Stimulated activated CD8-positive, alpha-beta memory T cell treated with anti-CD3 and anti-CD28 coated beads, Interleukin-15, amount 100 ng/mL, for 1 hour (primary cell): Measurements from ENCODE around the gene MRPL48.
A peak's percentile ranks its signal among the peaks of the same experiment; 100 is the strongest.
"Not testable (repeated sequence)": the region's sequence is repeated elsewhere in the genome, so short reads cannot be mapped to it uniquely, and the experiment has no call there.

Experiments
- DNase-seq: peaks from one replicate; pipeline ENCODE4 v3.0.0-alpha.2; 2020; ENCODE audit warnings: low read depth

MRPL48 gene

DNA sequence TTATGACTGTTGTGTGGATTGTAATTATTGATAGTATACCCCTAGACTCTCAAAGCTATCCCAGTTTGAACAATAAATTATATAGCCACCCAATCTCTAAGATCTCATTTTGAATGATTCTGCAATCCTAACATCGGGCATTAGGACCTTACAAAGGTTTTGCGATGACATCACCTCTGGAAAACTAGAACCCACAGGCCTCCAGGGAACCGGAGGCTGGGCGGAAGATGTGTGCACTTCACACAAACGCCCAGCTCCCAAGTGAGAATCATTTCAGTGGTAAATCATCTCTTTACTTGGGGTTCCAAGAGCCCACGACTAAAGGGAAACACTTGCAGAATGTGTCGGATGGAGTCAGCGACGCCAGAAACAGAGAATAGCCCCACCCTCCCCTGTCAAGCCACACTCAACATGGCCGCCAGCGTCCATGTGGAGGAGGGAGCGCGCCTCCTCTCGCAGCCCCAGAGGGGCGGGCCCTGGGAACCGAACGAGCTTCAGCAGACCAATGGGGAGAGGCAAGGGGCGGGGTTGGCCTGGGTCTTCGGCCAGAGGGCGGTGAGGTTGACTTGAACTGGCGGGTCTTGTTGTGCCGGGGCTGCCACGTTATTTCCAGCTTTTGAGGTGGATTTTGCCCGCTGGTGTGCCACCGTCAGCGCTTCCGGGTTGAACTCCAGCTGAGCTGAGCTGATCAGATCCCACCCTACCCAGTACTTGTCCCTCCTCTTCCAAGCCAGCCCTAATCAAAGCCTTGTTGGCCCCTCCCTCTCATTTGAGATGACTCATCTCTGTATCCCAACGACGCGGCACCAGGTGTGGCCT, 8.4 kb upstream of the MRPL48 start:
- DNase-seq: peak; percentile 93

DNA sequence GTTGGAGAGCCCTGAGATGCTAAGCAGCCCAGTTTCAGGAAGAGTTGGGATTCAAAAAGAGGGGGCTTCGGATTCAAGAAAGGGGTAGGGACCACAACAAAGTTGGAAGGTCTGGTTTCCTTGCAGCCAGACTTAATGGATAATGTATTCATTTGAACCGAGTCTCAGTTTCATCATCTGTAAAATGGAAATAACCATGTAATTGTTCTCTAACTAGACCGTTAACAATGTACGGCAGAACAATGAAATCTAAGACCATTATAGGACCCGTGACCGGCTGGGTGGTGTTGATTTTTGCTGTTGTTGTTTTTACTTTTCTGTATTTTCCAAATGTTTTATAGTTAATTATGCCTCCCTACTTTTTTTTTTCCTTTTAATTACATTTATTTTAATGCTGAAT, 6.4 kb upstream of the MRPL48 start:
- no peak for DNase-seq

DNA sequence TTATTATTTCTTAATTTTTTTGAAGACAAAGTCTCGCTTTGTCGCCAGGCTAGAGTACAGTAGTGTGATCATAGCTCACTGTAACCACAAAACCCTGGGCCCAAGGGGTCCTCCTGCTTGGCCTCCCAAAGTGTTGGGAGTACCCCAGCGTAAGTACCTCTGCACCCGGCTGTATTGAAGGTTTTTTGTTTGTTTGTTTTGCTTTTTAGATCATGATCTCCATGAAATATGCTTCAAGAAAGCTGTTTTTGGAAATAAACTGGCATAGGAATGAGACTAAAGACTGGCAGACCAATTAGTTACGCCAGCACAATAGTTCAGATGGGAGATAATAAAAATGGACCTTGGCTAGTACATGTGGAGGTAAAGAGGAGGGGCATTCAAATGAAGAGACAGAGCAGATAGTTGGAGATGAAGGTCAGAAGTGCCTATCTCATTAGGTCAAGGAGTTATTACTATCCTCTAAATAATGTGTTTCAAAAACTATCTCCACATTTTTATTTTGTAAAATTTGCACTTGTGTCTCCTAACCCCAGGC, 4.1 kb upstream of the MRPL48 start:
- no peak for DNase-seq

DNA sequence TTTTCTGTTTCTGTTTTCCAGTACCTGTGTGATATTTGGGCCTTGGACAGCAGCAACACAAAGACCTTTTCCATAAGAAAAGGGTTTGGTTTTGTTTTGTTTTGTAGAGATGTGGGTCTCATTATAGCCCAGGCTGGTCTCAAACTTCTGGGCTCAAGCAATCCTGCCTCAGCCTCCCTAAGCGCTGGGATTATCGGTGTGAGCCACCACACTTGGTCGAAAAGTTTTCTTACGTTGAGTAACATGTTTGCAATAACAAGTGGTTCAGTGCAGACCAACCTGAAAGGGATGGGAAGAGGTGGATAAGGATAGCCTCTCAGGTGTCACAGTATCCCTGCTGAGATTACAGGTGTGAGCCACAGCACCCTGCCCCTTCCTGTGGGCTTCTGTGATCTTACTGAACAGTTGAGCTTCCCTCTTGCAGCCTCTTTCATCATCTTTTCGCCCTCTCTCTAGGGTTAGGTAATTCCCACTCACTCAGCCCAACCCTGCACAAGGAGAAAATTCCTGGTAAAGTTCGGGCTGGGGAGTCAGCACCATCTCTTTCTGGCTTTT, 3.5 kb upstream of the MRPL48 start:
- no peak for DNase-seq

DNA sequence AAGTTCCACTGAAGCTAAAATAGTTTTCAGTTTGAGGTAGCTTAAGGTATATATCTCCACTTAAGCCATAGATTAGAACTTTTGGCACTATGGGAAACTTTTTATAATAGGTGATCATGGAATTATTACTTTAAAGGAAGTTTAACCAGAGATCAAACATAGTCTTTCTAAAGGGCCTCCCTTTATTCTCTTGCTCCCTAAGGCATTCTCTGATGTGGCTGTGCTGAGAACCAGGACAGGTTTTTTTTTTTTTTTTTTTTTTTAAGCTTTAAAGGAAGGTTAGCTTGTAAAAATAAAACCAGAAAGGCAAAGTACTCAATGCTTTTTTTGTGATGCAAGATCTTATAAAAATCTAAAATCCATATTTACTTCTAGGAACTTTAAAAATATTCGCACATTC, 2.9 kb upstream of the MRPL48 start:
- DNase-seq: no peak

DNA sequence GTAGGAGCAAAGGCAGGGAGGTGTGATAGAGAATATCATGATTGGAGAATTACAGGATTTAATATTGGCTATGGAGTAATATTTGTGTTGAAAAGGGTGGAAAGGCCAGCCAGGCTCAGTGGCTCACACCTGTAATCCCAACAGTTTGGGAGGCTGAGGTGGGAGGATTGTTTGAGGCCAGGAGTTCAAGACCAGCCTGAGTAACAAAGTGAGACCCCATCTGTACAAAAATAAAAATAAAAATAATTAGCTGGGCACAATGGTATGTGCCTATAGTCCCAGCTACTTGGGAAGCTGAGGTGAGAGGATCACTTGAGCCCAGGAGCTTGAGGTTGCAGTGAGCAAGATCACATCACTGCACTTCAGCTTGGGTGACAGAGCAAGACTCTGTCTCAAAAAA, 2.2 kb upstream of the MRPL48 start:
- not testable (repeated sequence) for DNase-seq

DNA sequence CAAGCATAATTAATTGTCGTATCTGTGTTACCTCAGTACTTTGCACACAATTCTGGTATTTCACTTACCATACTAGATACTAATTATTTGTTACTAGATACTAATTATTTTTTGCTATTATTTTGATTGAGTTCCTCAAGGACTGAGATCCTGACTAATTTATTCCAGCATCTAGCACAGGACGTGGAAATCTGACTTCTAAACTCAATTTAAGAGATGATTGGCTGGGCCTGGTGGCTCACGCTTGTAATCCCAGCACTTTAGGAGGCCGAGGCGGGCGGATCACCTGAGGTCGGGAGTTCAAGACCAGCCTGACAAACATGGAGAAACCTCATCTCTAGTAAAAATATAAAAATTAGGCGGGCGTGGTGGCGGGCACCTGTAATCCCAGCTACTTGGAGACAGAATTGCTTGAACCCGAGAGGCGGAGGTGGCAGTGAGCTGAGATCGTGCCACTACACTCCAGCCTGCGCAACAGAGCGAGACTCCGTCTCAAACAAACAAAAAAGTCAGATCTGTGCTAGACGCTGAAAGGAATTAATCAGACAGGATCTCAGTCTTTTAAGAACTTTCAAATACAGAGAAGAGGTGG, 527 bp upstream of the MRPL48 start:
- no peak for DNase-seq

DNA sequence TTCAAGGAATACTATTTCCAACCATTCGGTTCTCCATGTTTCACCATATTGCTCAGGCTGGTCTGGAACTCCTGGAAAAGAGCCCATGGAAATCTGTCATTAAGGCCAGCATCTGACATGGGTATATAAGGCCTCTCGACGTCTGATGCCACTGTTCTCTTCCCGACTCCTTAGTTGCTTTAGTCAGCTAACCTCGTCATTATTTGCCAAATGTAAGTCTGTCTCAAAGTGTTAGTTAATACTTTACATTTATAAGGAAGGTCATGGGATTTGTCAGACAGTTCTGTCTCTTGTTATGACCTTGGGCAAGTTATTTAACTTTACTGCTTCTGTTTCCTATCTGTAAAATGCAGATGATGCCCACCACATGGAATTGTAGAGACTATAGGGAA, 1.6 kb downstream of the MRPL48 start:
- no peak for DNase-seq

DNA sequence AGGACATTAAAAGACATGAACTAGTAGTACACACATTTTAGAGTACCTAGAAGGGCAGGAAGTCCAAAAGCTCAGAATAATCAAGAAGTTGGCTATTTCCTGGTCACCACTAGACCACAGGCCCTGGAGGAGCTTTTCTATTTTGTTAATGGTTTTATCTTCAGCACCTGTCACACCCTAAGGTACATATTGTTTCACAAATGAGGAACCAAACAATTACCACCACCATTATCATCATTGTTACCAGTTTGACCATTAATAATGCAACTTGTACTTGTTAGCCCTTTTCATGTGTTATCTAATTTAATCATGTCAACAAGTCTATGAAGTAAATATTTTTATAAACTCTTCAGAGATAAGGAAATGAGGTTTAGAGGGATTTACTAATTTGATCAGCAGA, 4.9 kb downstream of the MRPL48 start:
- DNase-seq: no peak

DNA sequence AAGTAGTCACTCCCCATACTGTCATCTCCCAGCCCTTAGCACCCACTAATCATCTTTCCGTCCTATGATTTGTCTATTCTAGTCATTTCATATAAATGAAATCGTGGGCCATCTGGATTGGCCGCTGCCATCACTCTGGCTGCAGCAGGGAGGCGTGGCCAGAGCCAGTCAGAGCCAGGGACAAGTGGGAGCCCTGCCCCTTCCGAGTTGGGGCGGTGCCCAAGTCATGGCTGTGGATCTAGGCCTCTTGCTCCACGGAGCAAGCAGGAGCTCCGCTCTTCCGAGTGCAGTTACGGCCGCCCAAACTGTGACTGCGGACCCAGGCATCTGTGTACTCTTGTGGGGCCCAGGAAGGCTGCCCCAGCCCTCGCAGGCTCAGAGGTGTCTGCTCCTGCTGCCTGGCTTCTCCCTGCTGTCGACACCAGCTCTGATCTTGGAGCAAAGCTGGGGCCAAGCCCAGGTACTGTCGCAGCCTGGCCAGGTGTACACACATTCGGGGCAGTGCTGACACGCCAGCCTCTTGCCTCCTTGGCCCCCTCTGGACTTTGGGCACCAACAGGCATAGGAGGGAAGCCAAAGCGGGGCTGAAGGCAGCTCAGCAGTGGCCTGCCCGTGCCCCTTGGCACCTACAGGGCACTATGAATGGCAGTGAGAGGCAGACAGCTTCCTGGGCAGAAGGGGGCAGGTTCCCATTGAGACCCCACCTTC, 8.4 kb downstream of the MRPL48 start:
- DNase-seq: no peak

DNA sequence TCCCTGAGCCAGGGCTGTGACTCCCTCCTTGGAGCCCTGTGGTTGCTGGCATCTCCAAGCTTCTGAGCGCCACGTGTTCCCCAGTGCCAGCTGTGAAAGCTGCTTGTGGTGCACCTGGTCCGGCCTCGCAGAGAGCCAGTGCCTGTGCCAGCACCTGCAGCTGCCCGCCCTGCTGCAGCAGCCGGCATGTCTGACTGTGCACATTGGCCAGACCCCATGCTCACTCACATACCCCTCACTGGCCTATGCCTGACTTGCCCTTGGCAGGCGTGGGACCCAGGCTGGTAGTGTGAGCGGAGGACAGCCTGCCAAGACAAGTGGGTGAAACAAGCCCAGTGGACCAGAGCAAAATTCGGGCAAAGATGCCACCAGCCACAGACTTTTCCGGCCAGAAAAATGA, 9.8 kb downstream of the MRPL48 start:
- no peak for DNase-seq

DNA sequence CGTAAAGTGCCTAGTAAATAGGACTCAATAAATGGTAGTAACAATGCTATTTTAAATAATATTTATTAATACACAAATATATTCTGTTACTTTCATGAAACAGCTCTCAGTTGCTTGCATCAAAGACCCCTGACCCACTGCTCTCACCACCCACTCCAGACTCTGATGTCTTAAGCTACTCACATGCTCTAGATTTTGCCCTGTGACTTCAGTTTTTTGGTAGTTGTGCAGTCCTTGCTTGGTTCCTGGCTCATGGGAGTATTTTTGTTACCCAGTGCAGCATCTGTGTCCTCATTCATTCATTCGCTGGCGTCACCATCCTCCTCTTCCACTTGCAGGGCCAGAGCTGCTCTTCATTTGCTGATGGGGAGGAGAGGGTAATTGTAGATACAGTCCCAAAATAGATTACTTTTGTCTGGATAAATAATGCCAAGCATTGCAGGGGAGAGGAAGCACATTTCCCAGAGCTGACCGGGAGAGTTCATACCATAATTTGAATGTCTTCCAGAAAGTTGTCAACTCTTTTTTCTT, 12.7 kb downstream of the MRPL48 start:
- no peak for DNase-seq

DNA sequence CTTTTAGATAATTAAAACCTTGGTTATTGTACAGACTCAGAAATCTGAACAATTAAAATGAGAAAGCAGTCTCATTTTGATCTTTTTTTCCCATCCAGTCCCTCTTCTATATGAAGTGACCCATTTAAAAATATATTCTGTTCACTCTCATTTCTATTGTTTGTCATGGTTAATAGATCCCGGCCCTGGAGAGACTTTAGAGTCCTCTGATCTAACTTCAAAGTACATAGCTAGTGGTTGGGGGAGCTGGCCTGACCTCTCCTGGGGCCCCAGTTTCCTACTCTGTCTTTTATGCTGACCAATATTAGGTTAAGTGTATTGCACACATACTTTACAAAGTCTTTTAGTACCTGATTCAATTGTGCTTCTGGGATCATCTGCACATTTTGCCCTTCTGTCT, 13.5 kb downstream of the MRPL48 start:
- no peak for DNase-seq

DNA sequence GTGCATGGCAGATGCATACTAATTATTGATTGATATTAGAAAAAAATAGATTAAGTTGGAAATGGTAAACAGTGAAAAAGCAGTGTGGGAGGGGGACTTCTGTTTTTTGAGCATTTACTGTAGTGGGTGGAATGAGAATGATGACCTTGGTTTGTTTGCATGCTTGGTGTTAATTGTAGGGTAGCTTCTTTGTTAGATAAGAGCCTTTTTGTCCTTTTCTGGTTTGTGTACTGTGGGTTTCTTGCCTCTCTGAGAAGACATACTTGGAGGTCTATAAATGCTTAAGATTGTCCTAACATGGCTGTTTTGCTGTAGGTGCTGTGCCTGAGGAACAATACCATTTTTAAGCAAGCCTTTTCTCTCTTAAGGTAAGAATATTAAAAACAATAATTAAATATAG, 17.0 kb downstream of the MRPL48 start:
- no peak for DNase-seq

DNA sequence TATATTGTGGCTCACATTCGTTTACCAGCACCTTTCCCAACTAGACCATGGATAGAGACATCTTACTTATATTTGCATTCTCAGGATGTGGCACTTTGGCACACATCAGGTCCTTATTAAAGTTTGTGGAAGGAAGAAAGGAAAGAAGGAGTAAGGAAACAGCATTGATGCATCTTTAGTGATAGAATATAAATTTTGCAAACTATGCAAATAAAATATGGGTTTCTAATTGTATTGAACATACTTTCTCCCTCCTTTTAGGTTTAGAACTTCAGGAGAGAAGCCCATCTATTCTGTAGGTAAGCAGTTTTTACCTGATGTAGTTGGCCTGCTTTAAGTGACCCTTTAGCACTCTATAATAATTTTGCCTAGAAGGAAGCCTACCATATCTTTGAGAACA, 20.4 kb downstream of the MRPL48 start:
- no peak for DNase-seq

DNA sequence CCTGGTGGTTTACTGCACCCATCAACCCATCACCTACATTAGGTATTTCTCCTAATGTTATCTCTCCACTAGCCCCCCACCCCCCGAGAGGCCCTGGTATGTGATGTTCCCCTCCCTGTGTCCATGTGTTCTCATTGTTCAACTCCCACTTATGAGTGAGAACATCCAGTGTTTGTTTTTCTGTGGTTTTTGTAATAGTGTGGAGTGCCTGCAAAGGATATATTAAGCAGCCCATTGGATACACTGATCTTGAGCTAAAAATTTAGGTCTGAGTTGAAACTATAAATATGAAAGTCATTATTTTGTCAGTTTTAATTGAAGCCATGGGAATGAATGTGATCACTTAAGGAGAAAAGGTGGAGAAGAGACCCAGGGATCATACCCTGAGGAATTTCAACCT, 23.0 kb downstream of the MRPL48 start:
- no peak for DNase-seq

DNA sequence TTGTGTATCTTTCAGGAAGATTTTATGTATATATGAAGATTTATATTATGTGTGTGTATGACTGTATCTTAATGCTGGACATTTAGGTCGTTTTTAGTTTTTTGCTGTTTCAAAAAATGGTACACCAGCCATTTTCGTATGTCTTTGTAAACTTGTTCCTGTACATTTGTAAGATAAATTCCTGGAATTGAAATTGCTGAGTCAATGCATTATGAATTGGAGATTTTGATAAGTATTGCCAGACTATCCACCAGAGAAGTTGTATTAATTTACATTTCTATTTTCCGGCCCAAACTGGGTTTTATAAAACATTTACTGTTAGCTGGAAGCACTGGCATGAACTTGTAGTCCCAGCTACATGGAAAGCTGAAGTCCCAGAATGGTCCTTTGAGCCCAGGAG, 24.6 kb downstream of the MRPL48 start:
- no peak for DNase-seq

DNA sequence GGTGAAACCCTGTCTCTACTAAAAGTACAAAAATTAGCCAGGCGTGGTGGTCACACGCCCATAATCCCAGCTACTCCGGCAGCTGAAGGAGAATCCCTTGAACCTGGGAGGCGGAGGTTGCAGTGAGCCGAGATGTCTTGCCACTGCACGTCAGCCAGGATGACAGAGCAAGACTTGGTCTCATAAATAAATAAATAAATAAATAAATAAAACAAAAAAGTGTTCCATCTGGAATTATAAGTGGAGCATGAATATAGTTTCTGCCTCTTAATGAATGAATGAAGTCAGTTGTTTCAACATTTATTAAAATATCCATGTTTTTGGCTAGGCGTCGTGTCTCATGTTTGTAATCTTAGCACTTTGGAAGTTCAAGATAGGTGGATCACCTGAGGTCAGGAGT, 27.1 kb downstream of the MRPL48 start:
- no peak for DNase-seq

DNA sequence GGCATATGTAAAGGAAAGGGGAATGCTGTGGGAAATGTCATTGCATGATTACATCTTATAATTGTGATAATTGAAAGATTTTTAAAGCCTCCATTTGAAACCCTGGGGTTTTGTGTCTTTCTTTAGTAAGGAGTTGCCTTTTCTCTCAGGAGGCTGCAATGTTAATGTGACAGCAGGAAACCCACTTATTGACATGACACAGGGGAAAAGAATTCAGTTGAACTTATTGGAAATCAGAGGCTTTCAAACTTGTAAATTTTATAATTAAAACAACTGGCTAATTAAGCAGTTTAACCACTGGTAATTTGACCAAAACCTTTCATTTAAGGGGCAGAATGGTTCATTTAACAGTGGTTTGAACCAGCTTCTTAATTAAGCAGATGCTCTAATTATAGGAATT, 31.2 kb downstream of the MRPL48 start:
- no peak for DNase-seq

DNA sequence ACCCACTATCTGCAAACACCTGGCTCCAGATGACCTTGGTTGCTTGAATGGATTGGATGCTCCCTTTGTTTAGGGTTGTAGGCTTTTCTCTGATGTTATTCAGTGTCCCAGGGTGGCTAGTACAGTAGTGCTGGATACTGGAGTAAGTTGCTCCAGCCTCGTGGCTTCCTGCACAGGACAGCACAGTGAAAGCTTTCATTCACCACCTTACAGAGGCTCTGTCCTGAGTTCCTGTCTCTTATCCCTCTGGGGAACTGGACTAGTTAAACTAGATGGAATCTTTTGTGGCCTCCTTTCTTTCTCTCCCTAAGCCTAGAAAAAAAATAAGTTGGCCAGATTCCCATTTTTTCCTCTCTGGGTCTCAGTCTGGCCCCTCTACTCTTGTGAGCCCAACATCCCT, 42.6 kb downstream of the MRPL48 start:
- no peak for DNase-seq

DNA sequence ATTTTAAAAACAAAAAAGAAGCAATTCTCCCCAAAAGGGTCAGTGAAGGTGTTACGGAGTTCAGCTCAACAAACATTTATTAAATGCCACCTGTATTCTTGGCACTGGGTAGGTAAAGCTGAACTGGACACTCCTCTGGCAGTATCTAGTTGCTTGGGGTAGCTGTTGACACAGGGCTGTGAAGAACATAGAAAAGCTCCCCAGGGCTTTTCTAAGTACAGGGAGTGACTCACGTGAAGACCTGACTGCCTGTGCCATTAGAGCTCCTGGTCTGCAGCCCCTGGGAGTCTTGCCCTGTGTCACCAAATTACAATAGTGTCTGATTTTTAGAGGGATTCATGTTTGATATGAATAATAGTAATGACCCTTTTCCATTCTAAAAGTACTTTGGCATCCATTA, 45.4 kb downstream of the MRPL48 start:
- DNase-seq: no peak

DNA sequence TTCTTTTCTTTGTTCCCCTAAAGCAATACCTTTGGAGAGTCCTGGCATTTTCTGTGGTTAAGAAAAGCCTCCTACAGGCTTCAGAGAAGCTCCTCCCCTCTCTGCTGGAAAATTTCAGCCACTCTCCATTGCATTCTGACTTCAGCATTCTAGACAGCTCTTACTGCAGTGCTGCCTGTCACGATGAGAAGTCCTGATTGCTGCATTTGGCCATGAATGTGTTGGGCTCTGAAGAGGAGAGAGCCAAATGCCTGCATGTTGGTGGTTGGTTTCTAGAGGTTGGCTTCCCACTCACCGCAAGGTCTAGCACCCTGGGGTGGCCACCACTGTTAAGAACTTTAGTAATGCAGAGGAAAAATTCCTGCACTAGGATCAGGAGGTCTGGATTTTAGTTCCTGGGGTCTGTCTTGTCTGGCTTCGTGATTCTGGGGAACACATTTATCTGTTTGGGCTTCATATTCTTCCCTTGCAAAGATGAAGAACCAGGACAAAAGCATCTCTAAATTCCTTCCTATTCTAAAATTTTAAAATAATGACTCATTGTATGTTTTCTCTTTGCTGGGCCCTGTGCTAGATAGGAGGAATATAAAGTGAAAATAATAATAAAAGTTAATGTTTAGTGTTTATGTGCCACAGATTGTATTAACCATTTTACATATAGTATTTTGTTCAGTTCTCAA, 50.9 kb downstream of the MRPL48 start:
- no peak for DNase-seq
